Activated CD8-positive, alpha-beta T cell treated with anti-CD3 and anti-CD28 coated beads for 36 hours (primary cell): ENCODE data around the gene RYR1. TPM values are rescaled to one million over a fixed set of nuclear protein-coding genes. Genes with fewer than 3 reads are reported as not detected.

ENCODE experiments used
- ATAC-seq: fragments of 200-7000 bp; cut with Tn5 transposase; one replicate; pipeline ENCODE4 v1.10.0; 2021; ENCODE audit warnings: mild to moderate bottlenecking, moderate library complexity
- CTCF ChIA-PET: fragments of 350-600 bp; sonication (Branson Sonifier 250); formaldehyde crosslinking; loops from one replicate; lab custom pipeline; 2021; ENCODE audit warnings: antibody characterized with exemption; lab: Charles Lee
- POLR2A ChIA-PET: fragments of 350-600 bp; sonication (Branson Sonifier 250); formaldehyde crosslinking; loops from one replicate; lab custom pipeline; 2021; ENCODE audit warnings: antibody characterized with exemption; lab: Charles Lee
- DNase-seq: peaks from one replicate; pipeline ENCODE4 v3.0.0-alpha.2; 2020
- H3K27ac Mint-ChIP-seq: one replicate; pipeline ENCODE4 v1.8.0; 2021; ENCODE audit warnings: mild to moderate bottlenecking, mixed read lengths
- H3K27me3 Mint-ChIP-seq: one replicate; pipeline ENCODE4 v1.8.0; 2021; ENCODE audit warnings: mixed read lengths
- H3K36me3 Mint-ChIP-seq: one replicate; pipeline ENCODE4 v1.8.0; 2021; ENCODE audit warnings: low read depth, mixed read lengths
- H3K4me1 Mint-ChIP-seq: one replicate; pipeline ENCODE4 v1.8.0; 2021; ENCODE audit warnings: low read depth, mixed read lengths
- H3K4me3 Mint-ChIP-seq: one replicate; pipeline ENCODE4 v1.8.0; 2021; ENCODE audit warnings: mild to moderate bottlenecking, moderate library complexity, mixed read lengths
- H3K9me3 Mint-ChIP-seq: one replicate; pipeline ENCODE4 v1.8.0; 2021; ENCODE audit warnings: mixed read lengths
- CTCF ChIP-seq: fragments of 200-600 bp; IDR thresholded peaks from one replicate; pipeline ENCODE4 v1.8.0; 2022; ENCODE audit warnings: antibody characterized with exemption, mild to moderate bottlenecking
- intact Hi-C: fragments of 100-400 bp; cut with micrococcal nuclease; formaldehyde crosslinking; loops from one replicate; pipeline ENCODE4 v1.10.0; 2022
- total RNA-seq, 2 experiments: library from RNA; stranded (reverse); gene quantifications; one replicate each; pipeline ENCODE4 v1.2.3, GENCODE V29; 2021

Gene RYR1
- total RNA-seq, 2 experiments from 2014 or later: 0.63 to 1.2 TPM

GRCh38 chr19:38524994-38525634 lies 91.6 kb downstream of the RYR1 start:
- H3K36me3 Mint-ChIP-seq: no peaks in the 10 kb centered on the region
- POLR2A ChIA-PET: interaction anchor here (0.8 kb wide), 1 partner anchor 14 kb away, joined by 3 read pairs; no protein-coding TSS in a partner anchor
- H3K27me3 Mint-ChIP-seq: no peaks in the 10 kb centered on the region
- no peak for TF ChIP-seq CTCF
- ATAC-seq (no peak), DNase-seq (no peak)
- CTCF ChIA-PET: interaction anchor here (1.4 kb wide), 1 partner anchor 10 kb away, joined by 5 read pairs; no protein-coding TSS in a partner anchor
- H3K9me3 Mint-ChIP-seq: no peaks in the 10 kb centered on the region
- no peak overlapping the region for H3K4me3 Mint-ChIP-seq
- peaks cover 3% of the 10 kb centered on the region for H3K4me1 Mint-ChIP-seq
- intact Hi-C loops: no loop called here
- H3K27ac Mint-ChIP-seq: no peak overlapping the region

GRCh38 chr19:38526430-38526829 lies 92.9 kb downstream of the RYR1 start:
- ATAC-seq (no peak), DNase-seq (no peak)
- H3K9me3 Mint-ChIP-seq: no peaks in the 10 kb centered on the region
- intact Hi-C loops: no loop called here
- H3K27me3 Mint-ChIP-seq: no peaks in the 10 kb centered on the region
- TF ChIP-seq CTCF: no peak
- ChIA-PET POLR2A (no interaction called here), CTCF (no interaction called here)
- H3K36me3 Mint-ChIP-seq: no peaks in the 10 kb centered on the region
- no peak overlapping the region for H3K4me3 Mint-ChIP-seq
- no peak overlapping the region for H3K27ac Mint-ChIP-seq
- H3K4me1 Mint-ChIP-seq: peaks cover 3% of the 10 kb centered on the region

GRCh38 chr19:38527466-38528136 lies 94.1 kb downstream of the RYR1 start:
- intact Hi-C loops: no loop called here
- Mint-ChIP-seq H3K4me1 (peaks cover 3% of the 10 kb centered on the region), H3K27me3 (no peaks in the 10 kb centered on the region), H3K9me3 (no peaks in the 10 kb centered on the region), H3K27ac (peak overlapping the region; percentile 43), H3K36me3 (no peaks in the 10 kb centered on the region), H3K4me3 (peak overlapping the region; percentile 55)
- ATAC-seq (peak; percentile 78), DNase-seq (peak; percentile 55)
- CTCF ChIA-PET: no interaction called here
- POLR2A ChIA-PET: no interaction called here
- no peak for TF ChIP-seq CTCF

GRCh38 chr19:38528213-38528755 lies 94.8 kb downstream of the RYR1 start:
- TF ChIP-seq CTCF: no peak
- Mint-ChIP-seq H3K27ac (peak overlapping the region; percentile 43), H3K27me3 (no peaks in the 10 kb centered on the region), H3K9me3 (no peaks in the 10 kb centered on the region), H3K4me3 (peak overlapping the region; percentile 55), H3K36me3 (no peaks in the 10 kb centered on the region), H3K4me1 (peaks cover 3% of the 10 kb centered on the region)
- ChIA-PET CTCF (interaction anchor here (1.8 kb wide), 1 partner anchor 13 kb away, joined by 6 read pairs; no protein-coding TSS in a partner anchor), POLR2A (no interaction called here)
- DNase-seq (no peak), ATAC-seq (no peak)
- intact Hi-C loops: no loop called here

- POLR2A ChIA-PET: no interaction called here
- Mint-ChIP-seq H3K36me3 (no peaks in the 10 kb centered on the region), H3K4me3 (no peak overlapping the region), H3K27me3 (peaks cover 1% of the 10 kb centered on the region), H3K27ac (no peak overlapping the region), H3K9me3 (no peaks in the 10 kb centered on the region), H3K4me1 (peaks cover 3% of the 10 kb centered on the region)
- intact Hi-C loops: no loop called here
- no peak for TF ChIP-seq CTCF
- ATAC-seq (no peak), DNase-seq (no peak)
- CTCF ChIA-PET: interaction anchor here (0.8 to 1.8 kb wide), 2 partner anchors 14 to 23 kb away, joined by 3 to 6 read pairs; no protein-coding TSS in a partner anchor
Observed at GRCh38 chr19:38528931-38529330, 95.4 kb downstream of the RYR1 start.
